CD4-positive, alpha-beta T cell treated with Interleukin-4 for 1 hour (primary cell): ENCODE measurements around the gene SLC5A2.
"Not testable (repeated sequence)": the region's sequence is repeated elsewhere in the genome, so short reads cannot be mapped to it uniquely, and the experiment has no call there.

Experiments used
- DNase-seq, 2 donors: peaks; one replicate each; pipeline ENCODE4 v3.0.0-alpha.2; 2020 to 2022

SLC5A2 gene

DNA sequence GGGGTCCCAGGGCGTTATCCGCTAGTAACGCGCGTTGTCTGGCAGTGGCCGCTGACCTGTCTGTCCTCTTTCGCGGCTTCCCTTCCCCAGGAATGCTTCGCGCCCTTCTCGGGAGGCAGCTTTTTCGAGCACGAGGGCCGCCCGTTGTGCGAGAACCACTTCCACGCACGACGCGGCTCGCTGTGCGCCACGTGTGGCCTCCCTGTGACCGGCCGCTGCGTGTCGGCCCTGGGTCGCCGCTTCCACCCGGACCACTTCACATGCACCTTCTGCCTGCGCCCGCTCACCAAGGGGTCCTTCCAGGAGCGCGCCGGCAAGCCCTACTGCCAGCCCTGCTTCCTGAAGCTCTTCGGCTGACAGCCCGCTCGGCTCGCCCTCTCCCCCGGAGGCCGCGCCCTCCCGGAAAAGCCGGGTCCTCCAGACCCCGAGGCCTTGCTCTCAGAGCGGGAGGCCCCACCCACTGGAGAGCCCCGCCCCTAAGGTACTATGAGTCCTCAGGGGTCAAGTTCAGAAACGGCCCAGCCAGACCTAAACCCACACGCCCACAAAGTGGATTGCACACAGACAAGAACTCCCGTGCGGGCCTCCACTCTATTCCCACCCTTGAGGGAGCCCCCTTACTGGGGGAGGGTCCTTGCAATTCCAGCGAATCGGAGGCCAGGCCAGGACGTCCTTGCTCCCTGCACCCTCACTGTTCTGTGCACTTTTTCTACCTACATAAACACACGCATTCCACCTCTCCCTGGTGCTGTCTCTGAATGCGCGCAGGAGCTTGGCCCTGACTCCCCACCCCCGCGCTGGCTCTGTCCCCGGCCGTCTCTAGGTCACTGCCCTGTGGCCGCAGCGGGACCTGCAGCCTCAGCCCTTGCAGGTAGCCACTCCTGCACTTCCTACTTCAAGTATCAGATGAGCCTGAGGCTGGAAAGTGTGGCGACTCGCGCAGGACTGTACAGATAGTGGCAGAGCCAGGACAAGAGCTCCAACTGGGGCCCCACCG is 5.4 kb upstream of the SLC5A2 start:
- peak; percentile 20 to 40 for DNase-seq

DNA sequence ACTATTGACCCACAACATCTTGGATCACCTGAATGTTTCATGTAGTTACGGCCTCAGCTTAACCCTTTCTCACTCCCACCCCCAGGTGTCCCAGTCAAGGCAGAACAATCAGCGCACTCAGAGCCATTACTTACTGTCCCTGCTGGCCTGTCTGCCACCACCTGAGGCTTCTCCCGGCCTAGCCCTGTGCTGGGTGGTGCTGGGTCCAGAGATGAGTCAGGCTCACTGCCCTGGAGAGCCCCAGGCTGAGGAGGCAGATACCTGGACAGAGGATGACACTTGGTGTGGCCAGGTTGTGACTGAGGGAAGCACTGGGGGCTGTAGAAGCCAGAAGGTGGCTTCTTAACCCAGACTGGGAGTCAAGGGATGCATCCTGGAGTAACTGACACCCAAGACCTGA is 4.0 kb upstream of the SLC5A2 start:
- DNase-seq = no peak

DNA sequence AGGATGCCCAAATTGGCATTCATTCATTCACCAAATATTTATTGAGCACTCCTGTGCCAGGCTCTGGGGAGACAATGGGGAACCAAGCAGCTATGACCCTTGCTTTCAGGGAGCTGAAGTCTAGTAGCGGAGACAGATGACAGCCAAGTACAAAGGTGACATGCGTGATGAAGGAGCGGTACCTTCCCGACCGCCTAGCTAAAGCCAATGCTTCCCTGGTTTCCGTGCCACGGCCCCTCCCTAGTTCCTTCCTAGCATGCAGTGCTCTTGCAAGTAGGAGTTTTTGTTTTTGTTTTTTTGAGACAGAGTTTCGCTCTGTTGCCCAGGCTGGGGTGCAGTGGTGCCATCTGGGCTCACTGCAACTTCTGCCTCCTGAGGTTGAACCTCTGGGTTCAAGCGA is 3.2 kb upstream of the SLC5A2 start:
- DNase-seq = no peak

DNA sequence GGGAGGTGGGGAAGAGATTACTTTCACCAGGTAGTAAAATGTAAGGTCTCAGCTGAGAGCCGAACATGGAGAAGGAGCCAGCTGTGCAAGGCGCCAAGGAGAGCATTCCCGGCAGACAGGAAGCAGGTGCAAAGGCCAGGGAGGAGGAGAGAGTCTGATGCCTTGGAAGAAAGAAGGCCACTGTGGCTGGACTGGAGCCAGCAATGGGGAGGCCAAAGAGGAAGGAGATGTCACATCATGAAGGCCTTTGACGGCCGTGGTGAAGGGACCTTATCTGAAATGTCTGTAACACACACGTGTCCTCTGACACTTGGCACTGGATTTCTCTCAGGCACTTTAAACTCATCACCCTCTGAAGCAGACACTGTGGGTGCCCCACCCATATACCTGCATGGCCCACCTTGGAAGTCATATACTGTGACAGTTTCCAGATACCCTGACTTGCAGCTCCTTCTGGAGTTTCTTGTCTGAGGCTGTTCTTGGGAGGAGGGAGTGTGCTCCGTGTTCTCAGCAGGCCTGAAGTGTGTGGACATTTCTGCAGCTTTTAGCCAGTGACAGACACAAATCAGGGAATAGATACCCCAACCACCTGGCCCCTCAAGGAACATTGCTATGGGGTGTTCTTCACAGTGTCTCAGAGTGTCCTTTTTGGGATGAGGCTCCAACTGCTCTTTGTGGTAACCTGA is 1.9 kb upstream of the SLC5A2 start:
- DNase-seq = no peak

DNA sequence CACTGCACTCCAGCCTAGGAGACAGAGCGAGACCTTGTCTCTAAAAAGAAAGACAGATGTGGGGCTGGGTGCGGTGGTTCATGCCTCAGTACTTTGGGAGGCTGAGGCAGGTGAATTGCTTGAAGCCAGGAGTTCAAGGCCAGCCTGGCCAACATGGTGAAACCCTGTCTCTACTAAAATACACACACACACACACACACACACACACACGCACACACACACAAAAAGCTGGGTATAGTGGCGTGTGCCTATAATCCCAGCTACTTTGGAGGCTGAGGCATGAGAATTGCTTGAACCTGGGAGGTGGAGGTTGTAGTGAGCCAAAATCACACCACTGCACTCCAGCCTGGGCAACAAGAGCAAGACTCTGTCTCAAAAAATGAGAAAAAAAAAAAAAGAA is 1.1 kb downstream of the SLC5A2 start:
- DNase-seq = not testable (repeated sequence)

DNA sequence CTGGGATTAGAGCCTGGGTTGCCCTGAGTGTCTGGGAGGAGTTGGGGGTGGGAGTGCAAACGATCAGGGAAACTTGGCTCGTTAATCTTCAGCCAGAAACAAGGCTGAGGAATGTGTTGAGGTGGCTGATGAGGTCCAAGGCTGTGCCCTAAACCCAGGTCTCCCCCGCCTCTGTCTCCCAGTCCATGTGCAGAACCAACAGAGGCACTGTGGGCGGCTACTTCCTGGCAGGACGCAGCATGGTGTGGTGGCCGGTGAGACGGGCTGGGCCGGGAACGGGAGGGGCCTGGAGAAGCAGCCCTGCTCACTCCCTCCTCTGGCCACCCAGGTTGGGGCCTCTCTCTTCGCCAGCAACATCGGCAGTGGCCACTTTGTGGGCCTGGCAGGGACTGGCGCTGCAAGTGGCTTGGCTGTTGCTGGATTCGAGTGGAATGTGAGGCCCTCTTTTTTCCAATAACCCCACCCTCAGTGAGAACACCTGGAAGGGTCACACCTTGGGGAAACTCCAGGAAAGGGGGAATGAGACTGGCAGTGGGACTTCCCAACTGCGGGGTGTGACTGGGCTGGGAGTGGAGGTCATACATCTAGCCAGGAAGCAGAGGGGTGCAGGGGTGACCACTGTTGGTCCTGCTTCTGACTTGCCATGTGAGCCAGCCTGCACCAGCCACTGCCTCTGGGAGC is 1.7 kb downstream of the SLC5A2 start:
- DNase-seq = no peak

DNA sequence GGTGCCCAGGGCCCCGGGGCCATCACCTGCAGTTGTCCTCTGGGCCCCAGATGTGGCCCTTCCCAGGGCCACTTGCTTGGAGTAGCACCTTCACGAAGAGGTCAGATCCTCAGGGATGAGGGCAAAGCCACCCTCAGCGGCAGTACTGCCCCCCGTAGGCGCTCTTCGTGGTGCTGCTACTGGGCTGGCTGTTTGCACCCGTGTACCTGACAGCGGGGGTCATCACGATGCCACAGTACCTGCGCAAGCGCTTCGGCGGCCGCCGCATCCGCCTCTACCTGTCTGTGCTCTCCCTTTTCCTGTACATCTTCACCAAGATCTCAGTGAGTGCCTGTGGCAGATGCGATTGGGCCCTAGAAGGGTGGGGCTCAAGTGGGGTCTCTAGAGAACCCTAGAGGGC is 2.6 kb downstream of the SLC5A2 start:
- no peak for DNase-seq

DNA sequence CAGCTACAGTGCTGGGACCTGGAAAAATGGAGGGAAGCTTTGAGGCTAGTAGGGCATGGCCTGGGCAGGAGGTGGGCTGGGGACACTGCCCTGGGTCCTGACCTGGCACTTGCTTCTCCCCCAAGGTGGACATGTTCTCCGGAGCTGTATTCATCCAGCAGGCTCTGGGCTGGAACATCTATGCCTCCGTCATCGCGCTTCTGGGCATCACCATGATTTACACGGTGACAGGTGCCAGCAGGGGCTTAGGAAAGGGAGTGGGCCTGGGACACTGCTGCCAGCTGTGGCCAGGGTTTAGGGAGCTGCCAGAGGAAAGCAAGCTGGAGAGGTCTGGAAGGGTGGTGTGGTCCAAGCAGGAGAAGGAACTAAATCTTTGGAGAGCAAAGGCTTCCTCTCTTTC is 3.1 kb downstream of the SLC5A2 start:
- no peak for DNase-seq

DNA sequence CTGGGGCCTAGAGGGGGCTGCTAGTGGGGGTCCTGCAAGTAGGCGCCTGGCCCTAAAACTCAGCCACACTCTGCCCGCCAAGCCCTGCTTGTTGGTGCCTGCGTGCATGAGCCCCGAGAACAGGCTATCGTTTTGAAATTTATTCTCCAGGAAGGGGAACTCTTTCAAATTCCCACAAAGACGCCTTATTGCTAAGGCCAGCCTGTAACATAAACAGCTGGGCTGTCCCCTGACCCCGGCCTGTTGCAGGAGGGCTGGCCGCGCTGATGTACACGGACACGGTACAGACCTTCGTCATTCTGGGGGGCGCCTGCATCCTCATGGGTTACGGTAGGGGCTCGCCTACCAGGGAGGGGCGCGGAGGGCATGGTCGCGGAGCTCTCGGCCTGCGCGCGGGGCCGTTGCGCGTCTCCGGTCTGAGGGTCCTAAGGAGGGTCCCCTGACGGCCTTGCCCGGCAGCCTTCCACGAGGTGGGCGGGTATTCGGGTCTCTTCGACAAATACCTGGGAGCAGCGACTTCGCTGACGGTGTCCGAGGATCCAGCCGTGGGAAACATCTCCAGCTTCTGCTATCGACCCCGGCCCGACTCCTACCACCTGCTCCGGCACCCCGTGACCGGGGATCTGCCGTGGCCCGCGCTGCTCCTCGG is 4.3 kb downstream of the SLC5A2 start:
- no peak for DNase-seq

DNA sequence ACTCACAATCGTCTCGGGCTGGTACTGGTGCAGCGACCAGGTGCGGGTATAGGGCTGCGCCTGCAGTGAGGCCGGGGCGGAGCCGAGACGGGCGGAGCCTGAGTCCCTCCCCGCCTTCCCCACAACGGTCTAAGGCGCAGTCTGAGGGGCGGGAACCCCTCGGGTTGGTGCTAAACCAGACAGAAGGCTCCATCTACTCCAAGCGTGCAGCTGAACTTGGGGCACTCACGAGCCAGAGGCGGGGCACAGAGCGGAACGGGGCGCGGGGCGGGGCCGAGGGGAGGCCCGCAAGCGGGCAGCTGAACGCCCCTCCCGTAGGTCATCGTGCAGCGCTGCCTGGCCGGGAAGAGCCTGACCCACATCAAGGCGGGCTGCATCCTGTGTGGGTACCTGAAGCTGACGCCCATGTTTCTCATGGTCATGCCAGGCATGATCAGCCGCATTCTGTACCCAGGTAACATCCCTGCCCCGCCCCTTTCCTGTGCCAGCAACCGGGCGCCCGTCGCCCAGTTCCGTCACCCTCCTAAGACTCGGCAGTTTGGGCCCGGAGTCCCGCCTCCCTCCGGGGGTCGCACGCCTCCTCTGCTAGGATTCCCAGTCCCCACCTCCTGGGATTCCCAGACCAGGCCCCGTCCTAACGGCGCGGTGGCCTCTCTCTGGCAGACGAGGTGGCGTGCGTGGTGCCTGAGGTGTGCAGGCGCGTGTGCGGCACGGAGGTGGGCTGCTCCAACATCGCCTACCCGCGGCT is 5.0 kb downstream of the SLC5A2 start:
- DNase-seq = peak; percentile 77 to 85

DNA sequence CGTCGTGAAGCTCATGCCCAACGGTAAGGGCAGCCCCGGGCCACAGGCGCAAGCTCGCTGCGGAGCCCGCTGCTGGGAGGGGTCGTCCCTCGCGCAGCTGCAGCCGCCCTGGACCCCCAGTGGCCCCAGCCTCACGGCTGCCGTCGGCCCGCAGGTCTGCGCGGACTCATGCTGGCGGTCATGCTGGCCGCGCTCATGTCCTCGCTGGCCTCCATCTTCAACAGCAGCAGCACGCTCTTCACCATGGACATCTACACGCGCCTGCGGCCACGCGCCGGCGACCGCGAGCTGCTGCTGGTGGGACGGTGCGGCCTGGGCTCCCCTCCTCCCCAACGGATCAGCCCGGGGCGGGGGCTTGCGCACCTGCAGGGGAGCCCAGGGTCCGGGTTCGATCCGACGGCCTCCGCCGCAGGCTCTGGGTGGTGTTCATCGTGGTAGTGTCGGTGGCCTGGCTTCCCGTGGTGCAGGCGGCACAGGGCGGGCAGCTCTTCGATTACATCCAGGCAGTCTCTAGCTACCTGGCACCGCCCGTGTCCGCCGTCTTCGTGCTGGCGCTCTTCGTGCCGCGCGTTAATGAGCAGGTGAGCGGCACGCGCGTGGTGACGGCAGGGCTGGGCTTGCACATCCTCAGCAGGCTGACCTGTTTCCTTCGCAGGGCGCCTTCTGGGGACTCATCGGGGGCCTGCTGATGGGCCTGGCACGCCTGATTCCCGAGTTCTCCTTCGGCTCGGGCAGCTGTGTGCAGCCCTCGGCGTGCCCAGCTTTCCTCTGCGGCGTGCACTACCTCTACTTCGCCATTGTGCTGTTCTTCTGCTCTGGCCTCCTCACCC is 5.8 kb downstream of the SLC5A2 start:
- DNase-seq = no peak

DNA sequence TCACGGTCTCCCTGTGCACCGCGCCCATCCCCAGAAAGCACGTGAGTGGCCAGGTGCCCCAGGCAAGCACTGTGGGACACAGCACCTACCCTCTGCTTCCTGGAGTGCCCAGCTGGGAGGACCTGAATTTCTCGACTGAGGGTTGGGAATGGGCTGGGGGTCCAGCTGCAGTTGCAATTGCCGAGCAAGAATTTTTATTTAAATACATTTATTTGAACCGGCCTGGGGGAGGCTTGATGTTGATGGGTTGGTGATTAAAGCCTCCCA is 6.3 kb downstream of the SLC5A2 start:
- no peak for DNase-seq

DNA sequence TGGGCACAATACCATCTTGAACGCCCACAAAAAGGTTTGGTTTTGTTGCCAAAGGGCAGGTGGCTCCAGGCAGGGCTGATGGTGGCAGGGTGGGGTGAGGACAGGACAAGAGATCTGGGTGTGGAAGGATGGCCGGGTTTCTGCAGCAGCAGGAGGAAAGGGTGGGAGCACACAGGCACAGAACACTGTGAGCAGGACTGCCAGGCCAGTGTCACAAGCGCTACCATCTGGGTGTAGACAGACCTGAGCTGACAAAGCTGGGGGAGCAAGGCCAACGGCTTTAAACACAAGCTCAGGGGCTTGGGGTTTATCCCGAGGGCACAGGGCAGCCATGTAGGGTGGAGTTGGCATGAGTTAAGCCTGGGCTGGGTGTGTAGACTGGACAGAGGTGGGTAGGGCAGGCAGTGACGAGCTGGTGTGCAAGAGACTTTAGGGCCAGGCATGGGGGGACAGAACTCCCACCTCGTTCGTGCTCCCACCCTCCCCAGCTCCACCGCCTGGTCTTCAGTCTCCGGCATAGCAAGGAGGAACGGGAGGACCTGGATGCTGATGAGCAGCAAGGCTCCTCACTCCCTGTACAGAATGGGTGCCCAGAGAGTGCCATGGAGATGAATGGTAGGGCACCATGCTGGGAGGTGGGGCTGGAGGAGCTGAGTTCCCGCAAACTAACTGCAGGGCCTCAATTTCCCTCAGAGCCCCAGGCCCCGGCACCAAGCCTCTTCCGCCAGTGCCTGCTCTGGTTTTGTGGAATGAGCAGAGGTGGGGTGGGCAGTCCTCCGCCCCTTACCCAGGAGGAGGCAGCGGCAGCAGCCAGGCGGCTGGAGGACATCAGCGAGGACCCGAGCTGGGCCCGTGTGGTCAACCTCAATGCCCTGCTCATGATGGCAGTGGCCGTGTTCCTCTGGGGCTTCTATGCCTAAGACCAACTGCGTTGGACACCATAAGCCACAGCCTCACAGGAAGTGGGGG is 7.0 kb downstream of the SLC5A2 start:
- DNase-seq = no peak

DNA sequence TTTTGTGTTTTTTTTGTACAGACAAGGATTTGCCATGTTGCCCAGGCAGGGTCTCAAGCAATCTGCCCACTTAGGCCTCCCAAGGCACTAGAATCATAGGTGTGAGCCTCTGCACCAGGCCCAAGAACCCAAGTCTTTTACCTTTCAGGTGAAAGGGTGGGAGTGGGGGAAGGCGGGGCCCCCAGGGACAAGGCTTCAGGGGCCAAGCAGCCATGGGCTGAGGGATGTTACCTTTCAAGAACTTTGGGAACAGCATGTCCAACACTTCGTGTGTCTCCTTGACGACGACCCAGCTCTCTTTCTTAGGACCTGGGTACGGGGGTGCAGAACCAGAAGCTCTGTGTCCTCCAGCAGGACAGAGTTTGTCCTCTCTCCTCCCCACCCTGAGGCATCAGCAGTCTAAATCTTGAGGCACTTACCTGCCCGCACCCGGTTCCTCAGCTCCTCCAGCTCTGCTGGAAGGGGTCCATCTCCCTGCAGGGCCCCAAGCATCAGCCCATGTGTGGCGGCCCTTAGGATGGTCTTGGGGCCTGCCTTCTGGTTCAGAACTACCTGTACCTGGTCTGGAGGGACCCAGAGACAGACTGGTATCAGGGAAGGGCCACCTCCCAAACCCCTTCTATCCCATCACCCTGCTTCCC is 9.0 kb downstream of the SLC5A2 start:
- DNase-seq = no peak

DNA sequence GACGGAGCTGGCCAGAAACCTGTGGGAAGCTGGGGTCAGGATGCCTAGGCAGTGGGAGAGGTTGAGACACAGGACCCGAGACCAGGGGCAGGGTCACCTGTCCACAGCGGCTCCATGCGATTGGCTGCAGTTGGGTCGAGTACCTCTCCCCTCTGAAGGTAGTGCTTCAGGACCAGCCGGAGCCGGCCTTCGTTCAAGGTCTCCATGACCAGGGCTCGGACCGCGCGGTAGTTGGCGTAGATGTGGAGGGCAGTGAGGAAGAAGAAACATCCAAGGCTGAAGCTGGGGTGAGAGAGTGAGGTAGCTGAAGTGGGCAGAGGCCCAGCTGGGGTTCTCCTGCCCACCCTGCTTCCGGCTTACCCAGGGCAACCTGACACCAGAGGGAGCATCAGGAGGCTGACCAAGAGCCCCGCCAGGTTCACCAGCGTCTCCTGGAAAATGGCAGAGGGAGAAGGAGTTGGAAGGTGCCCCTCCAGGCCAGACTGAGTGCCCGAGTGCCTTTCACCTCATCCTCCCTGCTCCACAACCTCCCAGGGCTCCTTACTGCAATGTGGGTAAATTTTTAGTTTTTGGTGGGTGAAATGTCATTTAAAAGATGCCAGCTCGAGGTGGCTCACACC is 10.7 kb downstream of the SLC5A2 start:
- DNase-seq = no peak

DNA sequence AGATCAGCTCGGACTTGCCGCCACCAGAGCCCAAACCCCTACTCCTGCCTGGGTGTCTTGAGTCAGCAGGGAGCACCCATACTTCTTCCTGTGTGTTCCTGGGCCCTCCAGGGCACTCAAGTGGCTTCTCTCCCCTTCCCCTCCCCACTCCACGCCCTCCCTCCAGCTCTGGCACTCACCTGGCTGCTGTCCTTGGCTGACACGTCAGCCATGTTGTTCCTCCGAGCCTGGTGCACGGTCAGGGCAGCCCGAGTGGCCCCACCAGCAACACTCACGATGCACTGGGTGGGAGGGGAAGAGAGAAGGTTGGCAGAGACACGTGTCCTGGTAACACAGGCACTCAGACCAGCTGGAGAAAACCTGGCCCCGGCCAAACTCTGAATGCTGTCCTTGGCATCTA is 13.7 kb downstream of the SLC5A2 start:
- no peak for DNase-seq

DNA sequence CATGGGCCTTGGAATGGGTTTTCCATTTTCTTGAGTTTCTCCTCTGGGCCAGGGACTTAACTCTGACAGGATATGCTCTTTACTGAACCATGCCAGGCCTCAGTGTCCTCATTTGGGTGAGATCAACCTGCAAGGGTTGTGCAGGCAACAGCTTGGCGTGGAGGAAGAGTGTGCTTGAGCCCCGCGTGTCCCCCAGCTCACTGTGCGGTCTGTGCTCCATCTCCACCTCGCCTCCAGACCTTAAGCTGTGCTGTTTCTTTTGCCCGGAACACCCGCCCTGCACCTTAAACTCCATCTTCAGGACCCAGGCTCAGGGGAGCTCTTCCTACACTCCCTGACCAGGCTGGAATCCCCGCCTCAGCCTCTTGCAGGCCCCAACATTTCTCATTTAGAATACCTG is 15.6 kb downstream of the SLC5A2 start:
- no peak for DNase-seq

DNA sequence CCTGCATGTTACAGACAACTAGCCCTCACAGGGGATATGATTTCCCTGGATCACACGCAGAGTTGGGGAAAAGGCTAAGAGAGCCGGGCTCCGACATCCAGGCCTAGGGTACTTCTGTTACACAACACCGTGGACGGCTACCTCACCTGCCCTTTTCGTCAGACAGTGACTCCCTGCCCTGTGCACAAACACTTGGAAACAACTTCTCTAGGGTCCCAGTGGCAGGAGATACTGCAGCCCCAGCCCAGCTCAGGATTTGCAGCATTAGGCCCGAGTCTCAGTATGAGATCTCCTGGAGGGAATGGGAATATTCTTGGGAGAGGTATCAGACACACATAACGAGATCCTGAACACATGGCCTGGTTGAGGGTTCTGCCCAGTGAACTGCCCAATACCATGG is 17.0 kb downstream of the SLC5A2 start:
- DNase-seq = no peak

DNA sequence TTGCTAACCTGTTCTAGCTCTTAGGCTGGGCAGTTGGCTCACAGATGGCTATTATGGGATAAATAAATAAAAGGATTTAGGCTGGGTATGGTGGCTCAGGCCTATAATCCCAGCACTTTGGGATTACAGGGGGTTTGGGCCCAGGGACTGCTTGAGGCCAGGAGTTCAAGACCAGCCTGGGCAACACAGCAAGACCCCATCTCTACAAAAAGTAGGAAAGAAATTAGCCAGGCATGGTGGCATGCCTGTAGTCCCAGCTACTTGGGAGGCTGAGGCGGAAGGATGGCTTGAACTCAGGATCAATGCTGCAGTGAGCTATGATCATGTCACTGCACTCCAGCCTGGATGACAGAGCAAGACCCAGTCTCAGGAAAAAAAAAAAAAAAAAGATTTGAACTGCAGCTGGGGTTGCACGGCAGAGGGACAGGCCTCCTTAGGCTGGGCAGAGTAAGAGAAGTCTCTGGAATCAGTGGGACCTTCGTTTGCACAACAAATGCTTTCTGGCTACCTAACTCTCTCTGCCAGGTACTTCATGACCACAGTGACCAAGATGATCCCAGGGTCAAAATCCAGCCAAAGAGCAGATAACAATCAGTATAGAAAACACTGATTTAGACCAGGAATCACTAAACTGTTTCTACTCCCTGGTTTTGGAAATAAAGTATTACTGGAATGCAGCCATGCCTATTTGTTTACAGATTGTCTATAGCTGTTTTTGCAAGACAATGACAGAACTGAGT is 18.5 kb downstream of the SLC5A2 start:
- DNase-seq = no peak
